NCI-H2081 (cell line): Measurements from ENCODE around the gene C12orf75.
A peak's percentile ranks its signal among the peaks of the same experiment; 100 is the strongest.
"Not testable (repeated sequence)": the region's sequence is repeated elsewhere in the genome, so short reads cannot be mapped to it uniquely, and the experiment has no call there.

Experiments used
- DNase-seq, 2 experiments: peaks; one replicate each; lab custom pipeline; 2025; lab: John Stamatoyannopoulos, UW

The C12orf75 gene

DNA sequence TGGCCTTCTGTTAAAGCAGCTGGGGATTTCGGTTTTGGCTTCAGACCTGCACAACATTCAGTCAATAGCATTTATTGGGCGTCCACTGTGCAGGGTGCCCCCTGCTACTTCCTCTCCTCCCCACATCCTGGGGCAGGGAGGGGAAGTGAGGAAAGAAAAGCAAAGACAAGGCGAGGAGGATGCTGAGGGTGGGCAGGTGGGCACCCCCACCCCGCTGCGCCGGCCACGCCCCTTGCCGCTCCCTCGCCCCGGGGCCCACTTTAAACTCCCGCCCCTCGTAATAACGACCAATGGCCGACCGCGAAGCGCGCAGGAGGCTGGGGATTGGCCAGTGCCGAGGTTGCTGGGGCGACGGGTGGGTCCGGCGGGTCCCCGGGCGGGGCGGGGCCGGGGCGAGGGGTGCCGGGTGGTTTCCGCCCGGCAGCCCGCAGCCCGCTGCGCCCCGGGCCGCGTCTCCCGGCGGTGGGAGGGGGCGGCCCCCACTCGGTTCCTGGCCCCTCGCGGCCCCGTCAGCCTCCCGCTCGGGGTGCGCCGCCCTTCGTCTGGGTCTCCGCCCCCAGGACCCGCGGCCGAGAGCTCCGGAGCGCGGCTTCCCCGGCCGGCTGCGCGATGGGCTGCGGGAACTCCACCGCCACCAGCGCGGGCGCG is at the start of gene C12orf75:
Gene C12orf75 (plus strand): TSS at position 409 of the 648 bp plus-strand sequence. CDS start 201 bp downstream, at position 610.
- peak; percentile 93 to 94 for DNase-seq

DNA sequence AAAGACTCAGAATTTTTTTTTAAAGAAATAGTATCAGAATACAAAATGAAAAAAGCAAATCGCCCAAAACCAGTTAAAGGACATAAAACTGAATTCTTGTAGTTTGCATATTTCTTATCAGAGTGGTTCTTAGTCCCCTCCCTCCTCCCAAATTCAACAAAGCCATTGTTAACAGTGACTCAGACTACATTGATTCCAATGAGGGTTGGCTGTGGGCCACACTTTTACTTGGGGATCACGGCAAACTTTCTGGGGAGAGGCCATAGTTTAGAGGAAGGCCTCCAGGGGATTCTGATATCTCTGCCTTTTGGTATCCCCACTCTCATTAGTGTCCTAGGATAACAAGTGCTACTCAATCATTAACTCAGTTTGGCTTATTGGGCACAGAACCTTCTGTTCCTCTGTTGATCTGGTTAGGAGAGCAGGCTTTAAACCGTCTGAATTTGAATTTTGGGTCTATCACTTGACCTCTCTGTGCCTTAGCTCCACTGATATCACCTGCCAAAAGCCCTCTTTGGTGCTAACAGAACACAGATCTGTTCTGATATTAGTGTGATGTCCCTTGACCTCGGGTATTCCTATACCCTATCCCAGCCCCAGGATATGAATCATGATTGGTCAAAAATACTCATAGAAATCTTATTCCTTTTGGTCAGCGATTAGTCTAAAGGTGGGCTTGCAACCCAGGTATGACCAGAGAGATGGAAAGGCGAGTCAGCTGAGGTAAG is 49.4 kb upstream of the C12orf75 start:
- no peak for DNase-seq

DNA sequence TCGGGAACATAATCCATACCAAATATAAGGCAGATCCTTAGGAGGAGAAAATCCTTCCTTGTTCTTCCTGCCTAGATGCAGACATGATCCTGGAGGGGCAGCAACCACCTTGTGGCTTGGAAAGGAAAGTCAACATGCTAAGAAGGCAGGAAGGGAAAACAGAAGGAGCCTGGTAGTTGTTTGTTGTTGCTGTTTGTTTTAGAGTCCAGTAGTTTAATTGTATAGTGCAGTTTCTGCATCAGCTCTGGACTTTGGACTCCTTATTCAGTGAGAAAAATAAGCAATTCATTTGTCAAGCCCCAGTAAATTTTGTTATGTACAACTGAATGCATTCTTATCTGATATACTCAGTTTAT is 48.8 kb upstream of the C12orf75 start:
- no peak for DNase-seq

DNA sequence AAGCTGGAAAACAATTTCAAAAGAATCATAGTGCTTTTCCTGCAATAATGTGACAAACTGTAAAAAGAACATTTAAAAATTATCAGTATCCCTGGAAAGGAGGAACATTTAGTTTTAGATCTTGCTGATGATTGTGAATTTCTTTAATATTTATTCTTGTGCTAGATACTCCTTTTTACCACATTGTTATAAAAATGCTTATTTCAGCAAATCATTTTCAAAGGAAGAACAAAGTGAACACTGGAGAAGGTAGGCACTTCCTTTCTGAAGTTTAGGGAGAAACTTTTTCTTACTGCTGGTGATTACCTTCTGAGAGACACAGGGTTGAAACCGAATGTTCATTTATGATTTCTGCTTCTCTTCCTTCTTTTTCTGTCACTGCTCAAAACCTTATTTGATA is 45.1 kb upstream of the C12orf75 start:
- no peak for DNase-seq

DNA sequence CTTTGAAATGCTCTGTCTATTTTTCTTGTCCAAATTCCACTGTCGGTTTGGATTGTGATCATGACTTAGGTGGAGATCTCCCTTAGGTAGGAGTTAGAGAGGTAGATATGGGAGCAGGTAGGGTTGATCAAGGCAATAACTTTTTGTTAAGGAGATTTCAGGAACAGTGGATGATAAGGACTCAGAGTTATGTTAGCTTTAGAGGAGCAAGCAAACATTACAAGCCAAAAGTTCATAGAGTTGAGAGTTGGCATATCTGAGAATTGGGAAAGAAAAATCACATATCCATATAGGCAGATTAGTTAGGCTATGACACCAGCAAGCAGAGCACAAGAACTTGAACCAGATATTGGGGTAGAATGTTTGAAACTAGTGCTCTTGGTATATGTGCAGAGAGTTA is 43.1 kb upstream of the C12orf75 start:
- DNase-seq = no peak

DNA sequence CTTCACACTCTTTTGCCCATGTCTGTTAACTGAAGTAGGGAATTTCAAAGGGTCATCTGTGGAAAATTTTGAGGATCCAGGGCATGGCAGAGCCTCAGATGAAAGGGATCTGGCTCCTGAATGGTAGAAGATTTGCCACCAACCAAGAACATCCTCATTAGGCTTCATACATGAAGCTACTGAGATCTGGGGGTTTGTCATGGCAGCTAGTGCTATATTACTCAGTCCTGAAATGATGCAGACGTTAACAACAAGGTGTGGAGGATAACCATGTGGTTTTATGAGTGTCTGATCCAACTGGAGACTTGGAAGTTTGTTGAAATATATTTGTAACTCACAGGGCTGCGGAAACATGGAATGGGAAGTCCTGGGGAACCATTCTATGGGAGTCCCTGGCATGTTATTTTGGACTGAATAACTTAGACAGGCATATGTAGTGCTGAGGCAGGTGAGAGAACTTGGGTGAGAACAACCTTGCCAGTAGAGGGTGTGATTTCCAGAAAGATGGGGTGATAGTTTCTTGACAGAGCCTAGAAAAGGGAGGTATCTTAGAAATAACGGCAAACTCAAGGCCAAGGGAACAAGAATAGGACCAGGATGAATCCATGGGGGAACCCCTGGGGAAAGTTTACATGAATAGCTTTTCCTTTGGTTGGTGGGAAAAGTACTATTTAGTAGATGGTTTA is 42.0 kb upstream of the C12orf75 start:
- no peak for DNase-seq

DNA sequence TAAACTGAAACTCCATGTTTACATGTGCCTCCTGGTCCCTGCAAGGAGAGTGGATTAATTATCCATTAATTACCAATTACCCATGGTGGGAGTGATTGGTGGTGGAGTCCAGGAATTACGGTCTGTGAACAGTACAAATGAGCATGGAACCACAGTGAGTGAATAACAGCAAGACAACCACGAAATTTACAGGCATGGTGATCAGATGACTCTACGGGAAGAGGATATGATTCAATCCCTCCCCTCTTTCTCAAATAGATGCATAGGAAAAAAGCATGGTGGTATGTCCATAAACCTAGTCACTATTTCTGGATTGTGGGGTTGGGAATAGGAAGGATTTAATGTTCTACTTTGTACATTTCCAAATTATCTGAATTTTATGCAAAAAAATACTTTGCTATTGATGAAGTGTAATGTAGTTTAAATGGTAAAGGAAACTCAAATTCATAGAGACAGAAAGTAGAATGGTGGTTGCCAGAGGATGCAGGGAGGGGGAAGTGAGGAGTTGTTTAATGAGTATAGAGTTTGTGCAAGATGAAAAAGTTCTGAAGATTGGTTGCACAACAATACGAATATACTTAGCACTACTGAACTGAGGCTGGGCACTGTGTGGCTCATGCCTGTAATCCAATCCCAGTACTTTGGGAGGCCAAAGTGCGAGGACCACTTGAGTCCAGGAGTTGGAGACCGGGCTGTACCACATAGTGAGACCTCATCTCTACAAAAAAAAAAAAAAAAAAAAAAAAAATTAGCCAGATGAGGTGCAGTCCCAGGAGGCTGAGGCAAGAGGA is 41.2 kb upstream of the C12orf75 start:
- DNase-seq = no peak

DNA sequence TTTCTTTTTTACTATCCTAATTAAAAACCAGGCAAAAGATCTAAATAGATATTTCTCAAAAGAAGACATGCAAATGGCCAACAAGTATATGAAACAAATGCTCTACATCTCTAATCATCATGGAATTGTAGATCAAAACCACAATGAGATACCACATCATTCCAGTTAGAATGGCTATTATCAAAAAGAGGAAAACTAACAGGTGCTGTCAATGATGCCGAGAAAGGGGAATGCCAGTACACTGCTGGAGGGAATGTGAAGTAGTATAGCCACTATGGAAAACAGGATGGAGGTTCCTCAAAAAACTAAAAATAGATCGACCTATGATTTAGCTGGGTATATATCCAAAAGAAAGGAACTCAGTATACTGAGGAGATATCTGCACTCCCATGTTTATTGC is 39.0 kb upstream of the C12orf75 start:
- no peak for DNase-seq

DNA sequence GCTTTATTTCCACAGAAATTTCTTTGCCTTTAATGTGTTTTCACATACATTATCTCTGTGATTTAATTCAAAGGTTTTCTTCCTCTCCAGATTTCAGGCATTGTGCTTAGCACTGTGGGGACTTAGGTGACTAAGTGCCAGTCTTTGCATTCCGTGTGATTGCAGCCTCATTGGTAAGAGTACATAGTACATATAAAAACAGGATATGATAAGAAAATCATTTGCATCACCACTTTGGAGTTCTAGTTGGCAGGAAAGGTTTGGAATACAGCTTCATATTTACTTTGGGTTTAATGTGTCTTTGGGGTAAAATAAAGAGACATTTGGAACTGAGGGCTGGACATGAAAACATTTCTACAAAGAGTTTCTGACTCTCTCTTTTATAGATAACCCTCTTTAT is 37.8 kb upstream of the C12orf75 start:
- peak in 1 of 2 experiments; percentile 24 for DNase-seq

DNA sequence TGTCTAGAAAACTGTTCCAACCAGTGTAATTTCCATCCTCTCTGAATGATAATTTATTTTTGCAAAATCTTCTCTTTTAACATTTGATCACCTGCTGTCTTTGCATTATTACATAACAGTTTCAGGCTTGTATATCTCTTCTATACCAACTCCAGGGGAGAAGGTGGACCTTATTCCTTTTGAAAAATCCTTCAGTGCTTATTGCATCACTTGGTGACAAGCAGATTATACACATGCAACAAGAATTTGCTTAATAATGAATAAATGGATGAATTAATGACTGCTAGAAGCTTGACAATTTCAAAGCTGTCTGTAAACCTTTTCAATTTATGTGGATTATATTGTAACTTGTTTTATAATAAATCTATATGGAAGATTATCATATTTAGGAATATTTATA is 37.3 kb upstream of the C12orf75 start:
- no peak for DNase-seq

DNA sequence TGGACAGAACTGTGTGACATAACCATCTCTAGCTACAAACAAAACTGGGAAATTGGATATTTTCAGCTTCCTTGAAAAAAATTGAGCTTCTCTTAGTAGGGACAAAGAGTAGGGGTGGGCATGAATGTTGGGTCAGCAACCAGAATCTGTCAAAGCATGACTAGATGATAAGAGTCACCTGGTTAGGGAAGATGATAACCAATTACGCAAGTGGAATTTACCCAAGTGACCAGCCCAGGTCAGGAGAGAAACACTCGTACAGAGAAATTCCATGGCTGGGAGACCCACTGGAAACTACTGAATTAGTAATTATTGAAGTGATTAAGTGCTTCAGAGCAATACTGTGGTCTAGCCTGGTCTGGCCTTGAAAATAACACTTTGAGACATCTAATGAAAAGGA is 36.3 kb upstream of the C12orf75 start:
- no peak for DNase-seq

DNA sequence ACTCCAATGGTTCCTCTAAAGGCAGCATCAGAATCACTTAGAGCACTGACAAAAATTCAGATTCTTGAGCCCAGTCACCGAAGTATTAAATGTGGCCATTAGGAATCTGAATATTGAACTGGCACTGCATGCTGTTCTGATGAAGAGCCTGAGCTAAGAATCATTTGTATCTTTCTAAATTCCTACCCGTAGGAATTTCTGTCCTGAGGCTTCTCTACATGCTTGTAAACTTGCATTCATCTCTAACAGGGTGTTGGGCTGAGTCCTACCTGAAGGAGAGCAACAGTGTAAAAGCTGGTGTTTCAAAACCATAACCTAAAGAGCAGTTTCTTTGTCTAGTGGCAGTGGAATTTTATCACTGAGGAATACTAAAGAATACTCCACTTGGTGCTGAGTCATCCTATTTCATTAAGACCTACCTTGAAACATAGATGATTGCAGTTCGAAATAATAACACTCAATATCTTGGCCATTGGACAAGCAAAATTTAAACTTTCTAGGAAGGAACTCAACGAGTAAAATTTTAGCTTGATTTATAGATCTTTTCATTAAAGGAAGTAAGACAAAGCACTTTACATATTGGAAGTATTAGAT is 35.5 kb upstream of the C12orf75 start:
- DNase-seq = no peak

DNA sequence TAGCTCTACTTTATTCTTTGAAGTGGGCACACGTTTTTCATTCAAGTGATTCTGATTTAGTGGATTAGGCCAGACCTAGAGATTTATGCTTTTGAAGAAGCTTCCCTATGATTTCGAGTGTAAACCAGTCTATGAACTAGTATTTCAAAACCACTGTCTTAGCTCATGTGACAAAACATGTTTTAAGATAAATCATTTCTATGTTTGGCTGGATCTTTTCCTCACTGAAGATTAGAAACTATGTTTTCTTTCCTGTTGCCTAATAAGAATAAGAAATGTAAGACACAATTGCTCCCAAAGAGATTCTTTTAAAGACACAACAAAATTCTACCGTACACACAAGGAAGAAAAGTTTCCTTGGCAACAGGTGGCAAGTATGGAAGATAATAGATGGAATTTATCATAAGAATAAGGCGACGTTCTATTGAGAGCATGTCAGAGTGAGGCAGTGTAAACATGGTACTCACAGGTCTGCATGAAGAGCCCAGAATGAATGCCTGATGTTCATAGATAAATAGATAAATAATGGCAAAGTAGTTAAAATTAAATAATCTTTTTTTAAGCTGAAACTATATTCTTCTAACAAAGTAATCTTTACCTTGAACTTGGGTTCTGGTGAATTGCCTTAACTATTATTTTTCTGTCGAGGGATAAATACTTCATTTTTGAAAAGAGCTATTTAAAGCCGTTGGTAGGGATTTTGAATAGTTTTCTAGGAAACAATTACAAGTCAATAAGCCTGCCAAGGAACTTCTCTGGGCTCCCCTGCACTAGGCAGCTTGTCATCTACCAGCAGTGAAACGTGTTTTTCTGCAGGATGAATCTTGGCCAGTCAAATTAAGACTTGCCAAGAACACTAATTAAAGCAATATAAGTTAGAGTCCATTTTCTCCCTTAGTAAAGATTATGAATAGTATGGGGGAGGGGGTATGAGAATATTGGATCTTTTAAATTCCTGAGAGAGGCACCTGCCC is 34.1 kb upstream of the C12orf75 start:
- no peak for DNase-seq

DNA sequence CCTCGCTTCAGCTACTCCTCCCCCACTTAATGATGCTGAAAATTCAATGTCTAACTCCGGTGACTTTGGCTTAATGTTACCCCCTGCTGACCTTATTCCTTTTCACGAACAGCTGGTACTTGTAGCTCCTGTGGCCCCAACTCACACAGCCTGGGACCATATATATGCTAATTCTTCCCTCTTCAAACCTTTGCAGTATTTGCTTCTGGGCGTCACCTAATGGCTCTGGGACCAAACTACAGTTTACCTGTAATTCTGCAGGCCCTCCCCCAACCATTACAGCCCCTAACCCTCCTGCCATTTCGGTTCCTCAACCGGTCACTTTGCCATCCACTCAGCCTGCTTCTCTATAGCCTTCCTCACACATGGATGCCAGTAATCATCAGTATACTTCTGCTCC is 29.6 kb upstream of the C12orf75 start:
- DNase-seq = no peak

DNA sequence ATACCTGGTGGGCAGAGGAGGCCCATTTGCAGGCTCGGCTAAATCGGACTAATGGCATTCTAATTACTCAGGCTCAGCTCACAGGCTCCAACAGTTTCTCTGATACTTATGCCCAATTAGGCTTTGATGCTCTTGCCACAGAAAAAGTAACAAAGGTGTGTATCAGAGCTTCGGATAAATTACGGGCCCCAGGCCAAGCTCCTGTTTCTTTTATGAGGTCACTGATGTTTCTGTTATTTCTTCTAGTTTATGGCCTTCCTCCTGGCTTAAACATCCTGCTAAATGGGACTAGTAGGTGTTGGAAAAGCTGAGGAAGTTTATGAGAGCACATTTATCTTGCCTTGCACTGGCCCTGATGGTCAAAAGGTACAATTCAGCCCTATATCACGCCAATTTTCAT is 28.8 kb upstream of the C12orf75 start:
- DNase-seq = no peak

DNA sequence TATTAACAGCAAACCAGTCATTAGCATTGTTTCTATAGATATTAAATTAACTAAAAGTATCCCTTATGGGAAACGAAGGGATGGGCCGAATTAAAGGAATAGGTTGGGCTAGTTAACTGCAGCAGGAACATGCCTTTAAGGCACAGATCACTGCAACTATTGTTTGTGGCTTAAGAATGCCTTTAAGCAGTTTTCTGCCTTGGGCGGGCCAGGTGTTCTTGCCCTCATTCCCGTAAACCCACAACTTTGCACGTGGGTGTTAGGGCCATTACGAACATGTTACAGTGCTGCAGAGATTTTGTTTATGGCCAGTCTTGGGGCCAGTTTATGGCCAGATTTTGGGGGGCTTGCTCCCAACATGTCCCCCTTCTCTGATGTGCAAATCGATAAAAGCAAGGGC is 27.5 kb upstream of the C12orf75 start:
- not testable (repeated sequence) for DNase-seq

DNA sequence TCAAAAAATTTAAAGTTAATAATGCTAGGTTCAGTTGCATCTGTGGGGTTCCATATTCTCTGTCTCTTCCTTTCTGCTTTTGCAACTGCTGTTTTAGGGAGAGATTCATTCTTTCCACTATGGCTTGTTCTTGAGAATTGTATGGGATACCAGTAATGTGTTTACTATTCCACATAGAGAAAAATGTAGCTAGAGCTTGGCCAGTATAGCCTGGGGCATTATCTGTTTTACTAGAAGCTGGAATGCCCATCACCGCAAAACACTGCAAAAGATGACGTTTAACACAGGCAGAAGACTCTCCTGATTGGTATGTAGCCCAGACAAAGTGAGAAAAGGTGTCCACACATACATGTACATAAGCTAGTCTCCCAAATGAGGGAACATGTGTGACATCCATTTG is 25.9 kb upstream of the C12orf75 start:
- DNase-seq = not testable (repeated sequence)

DNA sequence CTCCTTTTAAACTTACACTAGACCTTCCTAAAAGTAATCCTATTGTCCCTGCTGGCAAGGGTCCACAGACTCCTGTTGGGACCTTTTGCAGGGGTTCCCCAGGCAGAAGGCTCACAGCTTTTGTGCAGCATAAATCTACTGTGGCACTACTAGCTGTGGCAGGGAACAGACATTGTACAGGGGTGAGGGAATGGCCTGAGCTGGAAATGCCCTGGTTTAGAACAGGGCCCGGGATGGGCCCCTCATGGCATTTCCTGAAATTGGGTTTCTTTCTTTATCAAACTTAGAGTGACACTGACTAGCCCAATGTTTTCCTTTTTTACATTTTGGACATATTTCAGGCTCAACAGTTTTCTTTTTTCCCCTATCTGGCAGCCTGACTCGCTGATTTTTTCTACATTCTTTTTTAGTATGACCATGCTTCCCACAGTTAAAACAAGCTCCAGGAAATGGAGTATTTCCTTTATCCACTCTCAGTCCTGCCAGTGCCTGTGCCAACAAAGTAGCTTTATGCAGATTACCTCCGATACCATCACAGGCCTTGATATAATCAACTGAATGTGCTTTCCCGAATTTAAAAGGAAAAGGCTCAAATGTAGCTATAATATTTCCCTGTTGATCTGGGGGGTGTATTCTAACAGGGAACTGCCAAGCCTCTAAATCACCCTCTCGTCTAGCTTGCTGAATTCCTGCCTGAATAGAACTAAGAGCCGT is 22.7 kb upstream of the C12orf75 start:
- not testable (repeated sequence) for DNase-seq

DNA sequence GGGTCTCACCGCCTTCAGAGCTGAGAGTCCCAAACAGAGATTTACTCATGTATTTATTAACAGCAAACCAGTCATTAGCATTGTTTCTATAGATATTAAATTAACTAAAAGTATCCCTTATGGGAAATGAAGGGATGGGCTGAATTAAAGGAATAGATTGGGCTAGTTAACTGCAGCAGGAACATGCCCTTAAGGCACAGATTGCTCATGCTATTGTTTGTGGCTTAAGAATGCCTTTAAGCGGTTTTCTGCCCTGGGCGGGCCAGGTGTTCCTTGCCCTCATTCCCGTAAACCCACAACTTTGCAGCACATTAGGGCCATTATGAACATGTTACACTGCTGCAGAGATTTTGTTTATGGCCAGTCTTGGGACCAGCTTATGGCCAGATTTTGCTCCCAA is 21.7 kb upstream of the C12orf75 start:
- not testable (repeated sequence) for DNase-seq

DNA sequence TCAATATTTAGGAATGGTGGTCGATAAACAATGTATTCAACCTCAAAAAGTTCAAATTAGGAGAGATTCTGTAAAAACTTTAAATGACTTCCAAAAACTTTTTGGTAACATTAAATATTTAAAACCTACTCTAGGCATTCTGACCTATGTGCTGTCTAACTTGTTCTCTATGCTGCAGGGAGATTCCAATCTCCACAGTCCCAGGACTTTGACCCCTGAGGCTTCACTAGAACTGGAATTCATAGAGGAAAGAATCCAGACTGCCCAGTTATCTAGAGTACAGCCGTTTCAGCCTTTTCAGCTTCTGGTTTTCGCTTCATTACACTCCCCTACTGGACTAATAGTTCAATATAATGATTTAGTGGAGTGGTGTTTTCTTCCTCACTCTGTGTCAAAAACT is 21.1 kb upstream of the C12orf75 start:
- not testable (repeated sequence) for DNase-seq
